GM23248 (cell line): ENCODE measurements around the gene KCNK17.

Source experiments
- EZH2 ChIP-seq: fragments of 200-600 bp; sonication (generic); IDR thresholded peaks from 2 replicates; pipeline ENCODE4 v1.6.1; 2018; ENCODE audit warnings: antibody characterized with exemption, mild to moderate bottlenecking; ENCODE audit not compliant: insufficient read depth, poor library complexity, severe bottlenecking
- EZH2phosphoT487 ChIP-seq: fragments of 200-600 bp; sonication (generic); IDR thresholded peaks from 2 replicates; pipeline ENCODE4 v1.6.1; 2018; ENCODE audit warnings: antibody characterized with exemption, moderate library complexity, mild to moderate bottlenecking, low read depth; ENCODE audit not compliant: insufficient read depth

GRCh38 chr6:39251406-39251805 lies 62.8 kb downstream of the KCNK17 start:
- TF ChIP-seq EZH2phosphoT487 (no peak), EZH2 (no peak)
